Measurements from ENCODE around the gene TMEM178B. TPM values are rescaled to one million over a fixed set of nuclear protein-coding genes. Genes with fewer than 3 reads are reported as not detected.

Gene TMEM178B
- total and polyA plus RNA-seq, 10 of the 15 experiments (the other 5 are each of a cell fraction or from before 2014, with no cell fraction given): 0.01 to 1.1 (median 0.04) TPM; not detected in 2

GRCh38 chr7:141190495-141190894 lies 116.6 kb downstream of the TMEM178B start:
- ChIA-PET POLR2A (no interaction called here), SMC1A (ENCODE audit: uncharacterized antibody, unreplicated experiment) (interaction anchor here (1.9 kb wide), 1 partner anchor 12 kb away, joined by 9 read pairs; no protein-coding TSS in a partner anchor), CTCF (no interaction called here), RAD21 (ENCODE audit: unreplicated experiment) (interaction anchor here (1.1 kb wide), 1 partner anchor 115 kb away, joined by 3 read pairs; no protein-coding TSS in a partner anchor)
- no TSS peak for BruUV-seq (replicated peaks)
- Histone ChIP-seq H3K36me3 (ENCODE audit: control insufficient read depth in 2 of 2, insufficient read depth in 2 of 2, low read length in 1 of 2) (no peaks in the 10 kb centered on the region), H3K4me3 (no peak overlapping the region), H4K20me1 (ENCODE audit: control insufficient read depth, insufficient read depth) (no peaks in the 10 kb centered on the region), H2AFZ (ENCODE audit: control insufficient read depth, low read depth, low read length) (no peak overlapping the region), H3K4me2 (ENCODE audit: control insufficient read depth, insufficient read depth) (no peak overlapping the region), H3K27ac (ENCODE audit: control insufficient read depth, insufficient read depth) (no peak overlapping the region), H3K79me2 (ENCODE audit: control insufficient read depth, insufficient read depth, low read length) (no peaks in the 10 kb centered on the region), H3K27me3 (replicated peaks in 1 of 2; ENCODE audit: control insufficient read depth in 2 of 2, insufficient read depth in 2 of 2, low read length in 1 of 2) (no peaks in the 10 kb centered on the region), H3K9ac (ENCODE audit: control insufficient read depth, insufficient read depth, low read length) (no peak overlapping the region), H3K9me3 (replicated peaks; ENCODE audit: control insufficient read depth, insufficient read depth, low read length) (no peaks in the 10 kb centered on the region; the same call in 2 of the 3 replicates), H3K4me1 (ENCODE audit: control insufficient read depth, insufficient read depth, low read length) (no peaks in the 10 kb centered on the region)
- in situ Hi-C loops (cut with MboI) (no loop called here), intact Hi-C loops (cut with micrococcal nuclease; ENCODE audit: unreplicated experiment) (no loop called here)
- ATAC-seq: peak; percentile 69
- 33% methylated on average over 5 of the region's 5 CpGs for WGBS (ENCODE audit: insufficient coverage, insufficient replicate concordance, low lambda C conversion rate, missing lambda C conversion rate)
- no peak for FAIRE-seq
- no peak for TF ChIP-seq BHLHE40 (IDR thresholded peaks at IDR 0.05; ENCODE audit: borderline replicate concordance in 1 of 2, low read depth in 2 of 2, low read length in 1 of 2)
- DNase-seq (ENCODE audit: low read depth, low spot score): no peak

- 46% methylated on average over 3 of the region's 3 CpGs for WGBS (ENCODE audit: insufficient coverage, insufficient replicate concordance, low lambda C conversion rate, missing lambda C conversion rate)
- Histone ChIP-seq H3K79me2 (ENCODE audit: control insufficient read depth, insufficient read depth, low read length) (no peaks in the 10 kb centered on the region), H3K9me3 (replicated peaks; ENCODE audit: control insufficient read depth, insufficient read depth, low read length) (no peaks in the 10 kb centered on the region; the same call in 2 of the 3 replicates), H4K20me1 (ENCODE audit: control insufficient read depth, insufficient read depth) (no peaks in the 10 kb centered on the region), H3K27me3 (replicated peaks in 1 of 2; ENCODE audit: control insufficient read depth in 2 of 2, insufficient read depth in 2 of 2, low read length in 1 of 2) (no peaks in the 10 kb centered on the region), H3K36me3 (ENCODE audit: control insufficient read depth in 2 of 2, insufficient read depth in 2 of 2, low read length in 1 of 2) (no peaks in the 10 kb centered on the region), H2AFZ (ENCODE audit: control insufficient read depth, low read depth, low read length) (no peak overlapping the region), H3K4me1 (ENCODE audit: control insufficient read depth, insufficient read depth, low read length) (no peaks in the 10 kb centered on the region), H3K4me3 (no peak overlapping the region), H3K4me2 (ENCODE audit: control insufficient read depth, insufficient read depth) (no peak overlapping the region), H3K27ac (ENCODE audit: control insufficient read depth, insufficient read depth) (no peak overlapping the region), H3K9ac (ENCODE audit: control insufficient read depth, insufficient read depth, low read length) (no peak overlapping the region)
- SMC1A ChIA-PET (ENCODE audit: uncharacterized antibody, unreplicated experiment): interaction anchor here (0.9 kb wide), 1 partner anchor 8 kb away, joined by 4 read pairs; no protein-coding TSS in a partner anchor
- FAIRE-seq: no peak
- intact Hi-C loops (cut with micrococcal nuclease; ENCODE audit: unreplicated experiment) (no loop called here), in situ Hi-C loops (cut with MboI) (no loop called here)
- no TSS peak for BruUV-seq (replicated peaks)
- POLR2A ChIA-PET: no interaction called here
- CTCF ChIA-PET: interaction anchor here (1.4 kb wide), 1 partner anchor 380 kb away, joined by 4 read pairs; no protein-coding TSS in a partner anchor
- TF ChIP-seq ZNF24 (IDR thresholded peaks at IDR 0.05) (no peak), RBBP5 (conservative IDR thresholded peaks at IDR 0.05) (no peak), BCLAF1 (IDR thresholded peaks at IDR 0.05) (no peak), CBX5 (IDR thresholded peaks at IDR 0.05; ENCODE audit: low read depth) (no peak), JUND (IDR thresholded peaks at IDR 0.05; ENCODE audit: low read depth, low read length) (no peak), SIN3A (IDR thresholded peaks at IDR 0.05; ENCODE audit: low read depth, low read length) (no peak), ZNF207 (IDR thresholded peaks at IDR 0.05; ENCODE audit: borderline replicate concordance) (no peak), BRCA1 (IDR thresholded peaks at IDR 0.05; ENCODE audit: low read depth, low read length) (no peak)
- ATAC-seq: no peak
- no peak for DNase-seq (ENCODE audit: low read depth, low spot score)
- RAD21 ChIA-PET (ENCODE audit: unreplicated experiment): no interaction called here
These were observed 117.4 kb downstream of the TMEM178B start for GRCh38 chr7:141191277-141191676.

All from GM12878 (cell line).